Activated gamma-delta T cell treated with Interleukin-2 at 50 U/mL for 16 hours (primary cell): Measurements from ENCODE around the gene DNAJB6.

Experiments
- DNase-seq: peaks from one replicate; pipeline ENCODE4 v3.0.0-alpha.2; 2020

The DNAJB6 gene

GRCh38 chr7:157336383-157337315 is at the start of gene DNAJB6:
TSS of gene DNAJB6 (plus strand) at chr7:157337004. CDS start at chr7:157358573, 21,569 bp downstream.
- DNase-seq, result peak; percentile 94

GRCh38 chr7:157291404-157292080 is 45.3 kb upstream of the DNAJB6 start:
- no peak for DNase-seq

GRCh38 chr7:157292258-157292657 is 44.5 kb upstream of the DNAJB6 start:
- DNase-seq, result no peak

- DNase-seq, result no peak
Measured at GRCh38 chr7:157292770-157293412, 43.9 kb upstream of the DNAJB6 start.

- DNase-seq, result no peak
Measured at GRCh38 chr7:157293413-157293788, 43.4 kb upstream of the DNAJB6 start.

GRCh38 chr7:157294773-157295172 is 42.0 kb upstream of the DNAJB6 start:
- DNase-seq, result no peak

GRCh38 chr7:157295338-157295737 is 41.5 kb upstream of the DNAJB6 start:
- no peak for DNase-seq

- DNase-seq, result no peak
Measured at GRCh38 chr7:157297185-157297584, 39.6 kb upstream of the DNAJB6 start.

GRCh38 chr7:157299317-157299612 is 37.5 kb upstream of the DNAJB6 start:
- no peak for DNase-seq

- no peak for DNase-seq
Measured at GRCh38 chr7:157299613-157300368, 37.0 kb upstream of the DNAJB6 start.

GRCh38 chr7:157300369-157300825 is 36.4 kb upstream of the DNAJB6 start:
- DNase-seq, result no peak

- no peak for DNase-seq
Measured at GRCh38 chr7:157301610-157302120, 35.1 kb upstream of the DNAJB6 start.

- DNase-seq, result no peak
Measured at GRCh38 chr7:157306846-157307838, 29.7 kb upstream of the DNAJB6 start.

GRCh38 chr7:157309988-157310668 is 26.7 kb upstream of the DNAJB6 start:
- no peak for DNase-seq

- no peak for DNase-seq
Measured at GRCh38 chr7:157310676-157311185, 26.1 kb upstream of the DNAJB6 start.

GRCh38 chr7:157312941-157313340 is 23.9 kb upstream of the DNAJB6 start:
- no peak for DNase-seq

- no peak for DNase-seq
Measured at GRCh38 chr7:157313645-157314044, 23.2 kb upstream of the DNAJB6 start.

- no peak for DNase-seq
Measured at GRCh38 chr7:157318015-157318706, 18.6 kb upstream of the DNAJB6 start.

GRCh38 chr7:157320608-157320980 is 16.2 kb upstream of the DNAJB6 start:
- DNase-seq, result no peak

GRCh38 chr7:157323401-157323800 is 13.4 kb upstream of the DNAJB6 start:
- DNase-seq, result no peak
